GM21447 (cell line): ENCODE data around the gene COP1.
"Not testable (repeated sequence)": the region's sequence is repeated elsewhere in the genome, so short reads cannot be mapped to it uniquely, and the experiment has no call there.

Experiments used
- ATAC-seq: cut with Tn5 transposase; IDR thresholded peaks from one replicate; pipeline ENCODE4 v1.9.1; 2021; ENCODE audit not compliant: unreplicated experiment

Gene COP1

DNA sequence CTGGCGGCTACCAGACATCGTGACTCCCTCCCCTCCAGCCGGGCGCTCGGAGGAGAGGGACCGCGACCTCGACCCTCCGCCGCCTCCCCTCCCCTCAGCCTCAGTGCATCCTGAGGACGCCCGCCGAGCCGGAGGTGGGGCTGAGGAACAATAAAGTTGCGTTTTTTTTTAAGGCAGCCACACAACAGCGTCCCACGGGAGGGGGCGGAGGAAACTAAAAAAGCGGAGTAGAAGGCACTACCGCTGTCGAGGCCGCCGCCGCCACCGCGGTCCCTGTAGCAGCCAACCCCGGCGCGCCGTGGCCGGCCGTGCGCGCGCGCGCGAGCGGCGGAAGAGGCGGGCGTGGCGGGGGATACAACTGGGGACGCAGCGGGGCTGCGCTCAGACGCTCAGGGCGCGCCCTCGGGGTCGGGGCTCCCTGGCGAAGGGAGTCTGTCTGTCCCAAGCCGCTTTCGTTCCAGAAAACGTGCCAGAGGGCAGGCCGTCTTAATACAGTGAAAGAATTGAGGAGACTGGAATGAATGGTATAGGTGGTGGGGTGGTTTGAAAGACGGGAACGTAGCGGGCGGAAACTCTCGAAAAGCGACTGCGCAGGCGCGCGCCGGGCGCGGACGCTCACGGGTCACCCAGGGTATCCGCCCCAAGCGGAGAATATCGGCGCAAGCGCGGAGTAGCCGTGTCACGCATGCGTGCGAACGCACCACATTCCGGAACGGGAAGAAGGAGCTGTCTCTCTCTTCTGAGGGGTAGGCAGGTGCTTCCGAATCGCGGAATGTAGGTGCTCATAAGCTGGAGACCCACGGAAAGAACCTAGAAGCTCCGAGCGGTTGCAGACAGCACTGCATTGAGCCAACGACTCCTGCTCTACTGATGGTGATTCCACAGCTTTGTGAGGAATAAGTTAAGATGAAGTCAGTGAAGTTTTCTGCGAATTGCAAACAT is at the start of gene COP1:
Gene COP1, minus strand, starts transcription at position 326 of the 942 bp plus-strand sequence. Its CDS starts 308 bp downstream, at position 18.
- ATAC-seq: peak; percentile 84

DNA sequence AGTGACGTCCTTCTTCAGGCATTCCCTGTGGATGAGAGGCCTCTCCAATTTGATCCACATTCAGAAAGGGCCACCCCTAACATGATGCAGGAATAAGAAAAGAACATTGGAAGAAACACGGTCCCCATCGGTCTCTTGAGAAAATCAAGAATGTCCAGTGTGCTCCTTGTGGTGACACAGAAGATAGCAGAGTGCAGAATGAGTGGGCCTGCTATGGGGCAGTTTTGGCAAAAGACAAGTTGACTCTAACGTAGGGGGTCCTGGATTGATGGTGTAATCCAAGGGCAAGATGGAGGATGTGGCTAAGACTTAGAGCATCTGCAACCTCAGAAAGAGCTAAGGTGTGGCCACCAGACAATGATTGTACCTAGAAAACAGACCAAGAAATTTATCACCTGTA is 45.1 kb upstream of the COP1 start:
- no peak for ATAC-seq

DNA sequence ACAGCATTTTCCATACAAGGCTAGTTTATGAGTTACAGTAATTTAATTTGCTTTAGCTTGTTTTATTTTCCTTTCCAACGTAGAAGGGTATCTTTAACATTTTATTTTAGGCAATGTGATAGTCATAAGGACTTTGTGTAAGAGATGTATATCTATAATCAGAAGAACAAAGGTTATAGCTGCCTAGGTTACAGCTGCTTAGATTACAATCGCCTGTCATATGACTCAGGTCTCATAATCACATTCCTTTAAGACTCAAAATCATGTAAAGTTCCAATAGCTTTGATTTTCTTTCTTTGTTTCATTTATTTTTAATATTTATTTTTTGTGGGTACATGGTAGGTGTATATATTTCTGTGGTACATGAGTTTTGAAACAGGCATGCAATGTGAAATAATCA is 37.8 kb upstream of the COP1 start:
- ATAC-seq: no peak

DNA sequence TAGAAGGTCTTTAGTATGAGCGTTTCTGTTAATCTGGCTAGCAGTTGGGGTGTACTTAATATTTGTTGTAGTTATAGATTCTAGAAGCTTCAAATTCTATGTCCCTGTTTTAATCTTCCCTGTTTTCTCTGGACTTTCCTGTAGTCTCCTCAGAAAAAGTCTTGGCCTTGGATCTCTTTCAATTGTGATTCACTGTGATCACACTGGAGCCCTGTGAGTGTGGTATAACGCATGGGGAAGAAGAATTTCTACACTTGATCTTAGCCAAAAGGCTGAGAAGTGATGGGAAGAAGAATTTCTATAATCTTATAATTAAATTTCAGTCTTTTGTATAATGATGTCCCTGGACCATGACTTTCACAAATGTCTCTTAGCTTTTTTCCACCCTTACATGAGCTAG is 36.7 kb upstream of the COP1 start:
- no peak for ATAC-seq

DNA sequence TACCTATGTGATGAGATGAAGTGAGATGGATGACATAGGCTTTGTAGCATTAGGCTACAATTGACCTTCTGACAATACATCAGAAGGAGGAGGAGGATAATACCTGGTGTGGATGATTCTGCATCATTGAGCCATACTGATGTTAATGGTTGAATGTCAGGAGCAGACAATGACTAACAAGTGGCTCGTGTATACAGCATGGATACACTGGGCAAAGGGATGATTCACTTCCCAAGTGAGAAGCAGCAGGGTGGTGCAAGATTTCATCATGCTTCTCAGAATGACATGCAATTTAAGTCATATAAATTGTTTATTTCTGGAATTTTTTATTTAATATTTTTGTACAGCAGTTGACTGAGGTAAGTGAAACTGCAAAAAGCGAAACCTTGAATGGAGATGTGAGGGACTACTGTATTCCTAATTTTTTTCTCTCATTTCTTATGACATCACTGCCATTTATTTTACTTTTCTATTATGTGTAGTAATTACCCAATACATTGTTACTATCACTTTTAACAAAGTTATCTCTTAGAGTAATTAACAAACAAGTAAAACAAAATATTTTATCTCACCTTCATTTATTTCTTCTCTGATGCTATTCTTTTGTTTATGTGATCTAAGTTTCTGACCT is 34.4 kb upstream of the COP1 start:
- ATAC-seq: no peak

DNA sequence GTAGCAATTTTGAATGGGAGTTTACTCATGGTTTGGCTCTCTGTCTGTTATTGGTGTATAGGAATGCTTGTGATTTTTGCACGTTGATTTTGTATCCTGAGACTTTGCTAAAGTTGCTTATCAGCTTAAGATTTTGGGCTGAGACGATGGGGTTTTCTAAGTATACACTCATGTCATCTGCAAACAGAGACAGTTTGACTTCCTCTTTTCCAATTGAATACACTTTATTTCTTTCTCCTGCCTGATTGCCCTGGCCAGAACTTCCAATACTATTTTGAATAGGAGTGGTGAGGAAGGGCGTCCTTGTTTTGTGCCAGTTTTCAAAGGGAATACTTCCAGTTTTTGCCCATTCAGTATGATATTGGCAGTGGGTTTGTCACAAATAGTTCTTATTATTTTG is 26.6 kb upstream of the COP1 start:
- not testable (repeated sequence) for ATAC-seq

DNA sequence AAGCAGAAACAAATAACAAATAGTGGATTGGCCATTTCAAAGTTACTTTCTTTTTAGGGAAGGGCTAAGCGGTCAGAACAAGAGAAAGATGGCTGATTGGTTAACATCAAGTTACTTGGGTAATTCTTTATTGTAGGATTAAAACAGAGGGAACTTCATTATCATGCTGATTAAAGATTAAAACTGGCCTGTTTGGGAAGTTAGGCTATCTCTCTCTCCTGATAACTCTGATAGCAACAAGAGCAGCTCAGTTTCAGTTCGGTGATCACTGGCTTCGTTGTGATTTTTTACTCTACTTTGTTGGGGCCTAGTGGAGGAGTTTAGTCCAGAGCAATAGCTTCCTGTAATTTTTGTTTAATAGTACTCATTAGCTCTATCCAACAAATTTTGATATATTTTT is 20.5 kb upstream of the COP1 start:
- no peak for ATAC-seq

DNA sequence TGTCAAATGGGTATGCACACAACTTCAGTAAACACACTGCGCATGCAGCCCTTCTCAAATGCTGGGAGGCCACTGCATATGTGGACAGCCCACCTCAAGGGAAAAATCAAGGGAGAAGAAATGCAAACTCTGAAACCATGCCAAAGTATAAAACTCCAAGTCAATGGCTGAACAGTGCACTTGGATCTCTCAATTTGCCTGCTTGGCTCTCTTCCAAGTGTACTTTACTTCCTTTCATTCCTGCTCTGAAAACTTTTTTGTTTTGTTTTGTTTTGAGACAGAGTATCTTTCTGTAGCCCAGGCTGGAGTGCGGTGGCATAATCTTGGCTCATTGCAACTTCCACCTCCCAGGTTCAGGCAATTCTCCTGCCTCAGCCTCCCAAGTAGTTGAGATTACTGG is 18.8 kb upstream of the COP1 start:
- ATAC-seq: no peak

DNA sequence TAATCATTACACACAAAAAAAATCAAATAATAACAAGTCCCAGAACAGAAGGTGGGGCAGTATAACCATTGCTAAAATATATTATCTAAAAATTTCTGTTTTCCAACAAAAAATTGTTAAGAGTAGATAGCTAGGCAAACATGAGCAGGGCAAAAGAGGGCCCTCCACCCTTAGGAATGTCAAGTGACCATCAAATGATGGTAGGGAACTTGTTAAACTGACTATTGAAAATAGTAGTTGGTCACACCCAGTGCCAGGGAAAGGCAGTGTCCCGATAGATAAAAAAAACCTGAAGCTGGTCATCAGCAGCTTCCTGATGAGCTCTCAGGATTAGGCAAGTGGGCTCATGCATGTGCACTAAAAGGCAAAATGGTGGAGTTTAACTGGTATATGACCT is 18.4 kb upstream of the COP1 start:
- no peak for ATAC-seq

DNA sequence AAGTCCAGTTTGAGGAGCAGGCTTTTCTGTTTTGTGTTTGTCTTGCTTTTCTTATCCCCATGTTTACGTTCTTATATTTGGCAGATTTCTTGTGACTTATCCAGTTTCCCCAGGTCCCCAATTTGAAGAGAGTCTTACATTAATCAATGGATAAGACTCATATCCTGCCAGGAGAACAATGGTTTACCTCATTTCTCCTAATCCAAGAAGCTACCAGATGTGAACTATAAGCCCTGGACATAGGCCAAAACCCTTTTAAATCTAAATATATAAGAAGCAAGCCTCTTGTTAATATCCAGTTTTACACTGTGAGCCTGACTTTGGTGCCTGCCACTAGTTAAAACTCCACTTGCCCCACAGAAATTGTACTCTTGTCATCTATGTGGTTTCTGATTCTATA is 15.1 kb upstream of the COP1 start:
- no peak for ATAC-seq

DNA sequence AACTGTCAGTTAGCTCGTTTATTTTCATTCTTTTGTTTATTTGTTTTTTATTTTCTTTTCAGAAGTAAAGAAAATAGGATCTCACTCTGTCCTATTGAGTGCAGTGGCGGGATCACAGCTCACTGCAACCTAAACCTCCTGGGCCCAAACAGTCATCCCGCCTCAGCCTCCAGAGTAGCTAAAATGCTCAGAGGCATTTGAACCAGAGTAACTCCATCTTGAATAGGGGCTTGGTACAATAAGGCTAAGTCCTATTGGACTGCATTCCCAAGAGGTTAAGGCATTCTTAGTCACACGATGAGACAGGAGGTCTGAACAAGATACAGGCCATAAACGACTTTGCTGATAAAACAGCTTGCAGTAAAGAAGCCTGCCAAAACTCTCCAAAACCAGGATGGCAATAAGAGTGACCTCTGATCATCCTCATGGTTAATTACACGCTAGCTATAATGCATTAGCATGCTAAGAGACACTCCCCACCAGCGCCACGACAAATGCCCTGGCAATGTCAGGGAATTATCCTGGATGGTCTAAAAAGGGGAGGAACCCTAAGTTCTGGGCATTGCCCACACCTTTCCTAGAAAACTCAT is 13.1 kb upstream of the COP1 start:
- no peak for ATAC-seq

DNA sequence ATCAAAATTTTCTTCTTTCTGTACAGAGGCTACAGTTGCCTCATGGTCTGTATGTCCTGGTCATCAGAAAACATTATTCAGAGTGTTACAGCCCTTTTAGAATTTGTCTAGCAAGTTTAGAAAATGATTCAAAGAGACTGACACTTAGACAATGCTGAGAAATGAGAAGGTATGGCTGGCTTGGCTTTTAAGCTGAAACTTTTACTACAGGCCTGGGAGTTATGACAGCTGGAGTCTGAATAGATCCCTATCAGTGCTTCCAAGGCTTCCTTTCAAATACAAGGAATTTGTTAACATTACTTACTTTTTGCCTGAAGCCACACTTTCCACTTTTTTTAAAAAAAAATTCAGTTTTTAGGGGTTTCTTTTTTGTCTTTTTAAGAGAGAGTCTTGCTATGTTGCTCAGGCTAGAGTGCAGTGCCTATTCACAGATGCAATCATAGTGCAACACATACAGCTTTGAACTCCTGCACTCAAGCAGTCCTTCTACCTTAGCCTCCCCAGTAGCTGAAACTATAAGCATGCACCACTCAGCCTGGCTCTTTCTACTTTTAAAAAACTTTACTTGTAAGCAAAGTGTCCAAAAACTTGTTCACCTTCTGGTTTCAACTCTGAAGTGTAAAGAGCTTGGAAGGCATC is 10.5 kb upstream of the COP1 start:
- no peak for ATAC-seq

DNA sequence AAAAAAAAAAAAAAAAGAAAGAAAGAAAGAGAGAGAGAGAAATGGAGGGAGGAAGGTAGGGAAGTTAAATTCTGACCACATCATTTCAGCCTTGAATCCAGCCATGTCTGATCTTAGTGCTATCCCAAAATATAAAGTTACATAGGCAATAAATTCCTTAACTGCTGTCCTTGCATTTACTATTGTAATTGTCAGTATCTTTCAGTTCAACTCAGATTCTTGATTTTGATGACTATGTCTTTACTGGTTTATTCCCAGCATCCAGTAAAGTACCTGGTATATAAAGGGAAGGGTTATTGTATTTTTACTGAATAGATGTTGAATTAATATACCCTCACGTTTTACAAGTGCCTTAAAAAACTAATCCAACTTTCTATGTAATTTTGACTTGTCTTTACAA is 8.9 kb upstream of the COP1 start:
- ATAC-seq: no peak

DNA sequence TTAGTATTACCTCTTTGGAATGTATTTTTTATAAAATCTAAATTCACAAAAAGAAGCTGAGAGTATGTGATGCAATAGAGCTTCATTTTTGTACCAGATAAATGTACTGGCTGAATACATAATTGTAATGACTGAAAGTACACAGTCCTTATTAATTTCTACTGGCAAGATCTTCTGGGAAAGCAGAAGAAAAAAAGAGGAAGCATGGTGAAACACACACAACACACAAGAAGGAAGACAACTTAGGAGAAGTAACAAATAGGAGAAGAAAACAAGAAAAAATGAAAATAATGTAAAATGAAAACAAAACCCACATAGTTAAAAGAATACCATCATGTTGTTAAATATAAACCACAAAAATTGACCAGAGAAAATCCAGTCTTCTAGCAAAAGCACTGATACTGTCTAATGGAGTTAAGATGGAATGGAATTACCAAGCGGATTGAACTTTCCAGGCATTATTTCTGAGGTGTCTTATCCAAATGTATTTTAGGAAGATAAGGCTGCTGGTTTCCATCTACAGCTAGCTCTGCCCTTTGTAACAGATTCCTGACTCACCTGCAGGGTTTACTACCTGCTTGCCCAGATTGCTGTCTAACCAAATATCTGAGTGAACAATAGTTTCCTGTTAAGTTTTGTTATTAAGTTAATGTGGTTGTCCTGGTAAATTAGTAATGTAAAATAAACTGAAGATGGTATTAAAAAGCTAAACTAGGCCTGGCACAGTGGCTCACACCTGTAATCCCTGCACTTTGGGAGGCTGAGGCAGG is 4.5 kb upstream of the COP1 start:
- no peak for ATAC-seq

DNA sequence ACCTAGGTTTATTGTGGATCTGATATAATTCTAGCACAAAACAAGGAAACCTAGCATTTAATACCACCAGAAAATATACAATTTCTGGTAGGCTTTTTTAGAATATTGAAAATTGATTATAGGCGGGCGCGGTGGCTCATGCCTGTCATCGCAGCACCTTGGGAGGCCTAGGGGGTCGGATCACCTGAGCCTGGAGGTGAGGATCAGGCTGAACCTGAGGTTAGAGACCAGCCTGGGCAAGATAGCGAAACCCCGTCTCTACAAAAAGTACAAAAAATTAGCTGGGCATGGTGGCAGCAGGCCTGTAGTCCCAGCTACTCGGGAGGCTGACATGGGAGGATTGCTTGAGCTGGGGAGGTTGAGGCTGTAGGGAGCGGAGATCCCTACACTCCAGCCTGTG is 948 bp upstream of the COP1 start:
- ATAC-seq: no peak

DNA sequence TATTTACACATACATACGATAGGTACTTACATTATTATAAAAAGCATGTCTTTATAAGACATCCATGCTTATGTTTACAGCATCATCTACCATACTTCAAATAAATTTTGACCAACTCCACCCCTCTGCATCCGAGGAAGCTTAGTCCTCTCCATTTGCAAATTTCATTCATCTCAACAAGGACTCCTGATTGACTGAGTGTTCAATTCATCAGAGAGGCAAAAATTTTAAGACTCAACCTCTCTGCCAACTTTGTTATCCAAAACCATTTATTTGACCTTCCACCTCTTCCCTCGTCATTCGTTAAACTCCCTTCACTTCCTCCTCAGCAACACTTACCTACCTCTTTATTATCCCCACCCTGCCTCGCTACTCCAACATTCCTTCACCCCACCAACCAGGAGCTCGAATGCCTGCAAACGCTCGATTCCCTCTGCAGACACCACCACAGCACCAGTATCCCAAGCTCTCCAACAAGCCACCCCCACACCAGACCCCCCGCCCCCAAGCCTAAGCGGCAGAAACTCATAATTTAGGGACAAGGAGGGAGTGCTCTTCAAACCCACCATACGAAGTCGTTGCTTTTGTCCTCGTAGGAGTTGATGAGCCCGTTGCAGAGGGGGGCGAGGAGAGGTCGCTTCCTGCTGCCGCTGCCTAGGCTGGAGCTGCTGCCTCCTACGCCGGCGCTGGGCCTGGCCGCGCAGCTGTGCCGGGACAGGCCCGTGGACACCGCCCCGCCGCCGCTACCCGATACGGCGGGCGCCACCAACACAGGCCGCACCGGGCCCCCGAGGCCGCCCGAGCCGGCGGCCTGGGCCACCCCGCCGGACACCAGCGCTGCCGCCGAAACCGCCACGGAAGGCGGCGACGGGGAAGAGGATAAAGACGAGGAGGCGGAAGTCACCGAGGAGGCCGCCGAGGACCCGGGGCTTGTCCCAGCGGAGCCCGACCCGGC is 803 bp downstream of the COP1 start:
- peak; percentile 24 for ATAC-seq

DNA sequence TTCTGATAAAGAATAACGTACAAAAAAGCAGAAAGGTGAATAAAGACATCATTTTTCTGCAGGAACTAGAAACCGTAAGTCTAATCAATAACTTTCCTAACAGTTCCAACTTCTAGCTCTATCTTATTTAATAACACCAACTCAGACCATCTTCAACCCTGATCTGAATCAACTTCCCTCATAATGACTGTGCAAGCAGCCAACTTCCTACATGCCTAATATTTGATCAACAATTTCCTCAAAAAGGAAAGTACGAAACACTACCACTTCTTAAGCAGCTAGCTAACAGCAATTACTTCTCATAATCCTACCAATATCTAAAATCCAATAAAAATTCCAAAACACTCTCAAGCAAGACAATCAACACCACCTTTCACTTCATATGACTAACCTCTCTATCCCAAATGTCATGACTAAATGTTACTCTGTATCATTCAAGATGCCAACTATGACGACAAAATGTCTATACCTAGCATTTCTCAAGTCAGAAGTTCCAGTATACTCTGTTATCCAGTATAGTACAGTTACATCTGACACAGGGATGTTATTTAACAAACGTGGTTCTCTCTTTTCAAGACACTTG is 1.7 kb downstream of the COP1 start:
- no peak for ATAC-seq

DNA sequence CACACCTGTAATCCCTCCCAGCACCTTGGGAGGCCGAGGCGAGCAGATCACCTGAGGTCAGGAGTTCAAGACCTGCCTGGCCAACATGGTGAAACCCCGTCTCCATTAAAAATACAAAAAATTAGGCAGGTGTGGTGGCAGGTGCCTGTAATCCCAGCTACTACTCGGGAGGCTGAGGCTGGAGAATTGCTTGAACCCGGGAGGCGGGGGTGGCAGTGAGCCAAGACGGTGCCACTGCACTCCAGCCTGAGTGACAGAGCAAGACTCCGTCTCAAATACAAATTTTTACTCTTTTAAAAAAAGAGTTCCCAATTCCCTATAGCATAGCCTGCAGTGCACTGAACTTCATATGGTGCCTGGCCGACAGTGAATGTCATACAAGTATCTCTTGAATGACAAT is 2.4 kb downstream of the COP1 start:
- not testable (repeated sequence) for ATAC-seq

DNA sequence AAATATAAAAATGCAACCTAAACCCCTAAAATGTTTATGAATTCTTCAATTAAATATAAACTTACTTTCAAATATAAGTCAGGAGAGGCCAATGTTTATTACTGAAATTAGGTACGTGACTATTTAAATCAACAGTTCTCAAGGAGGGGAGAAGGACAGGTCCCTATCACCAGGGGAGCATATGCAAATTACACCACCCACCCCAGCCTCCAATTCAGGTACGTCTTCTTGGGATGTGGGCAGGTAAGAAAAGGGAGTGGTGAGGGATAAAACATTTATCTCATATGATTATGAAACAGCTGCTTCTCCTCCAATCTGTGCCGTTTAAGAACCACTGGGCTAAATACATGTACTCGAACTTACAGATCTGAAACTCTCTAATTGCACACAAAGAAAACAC is 3.4 kb downstream of the COP1 start:
- ATAC-seq: no peak
